ENCODE measurements around the gene TTBK2.

The TTBK2 gene

GRCh38 chr15:42727750-42728381 is 192.7 kb downstream of the TTBK2 start:
- DNase-seq (ENCODE audit: low read depth, low spot score), result no peak
- CTCF ChIA-PET, result interaction anchor here (2.9 kb wide), 1 partner anchor 199 kb away, joined by 12 read pairs; no protein-coding TSS in a partner anchor
- TF ChIP-seq CTCF (IDR thresholded peaks at IDR 0.05; ENCODE audit: insufficient read depth, low read length, missing control alignments), result no peak
- POLR2A ChIA-PET, result no interaction called here
- no peak overlapping the region for H3K4me3 ChIP-seq (ENCODE audit: low read depth, low read length)

DNA sequence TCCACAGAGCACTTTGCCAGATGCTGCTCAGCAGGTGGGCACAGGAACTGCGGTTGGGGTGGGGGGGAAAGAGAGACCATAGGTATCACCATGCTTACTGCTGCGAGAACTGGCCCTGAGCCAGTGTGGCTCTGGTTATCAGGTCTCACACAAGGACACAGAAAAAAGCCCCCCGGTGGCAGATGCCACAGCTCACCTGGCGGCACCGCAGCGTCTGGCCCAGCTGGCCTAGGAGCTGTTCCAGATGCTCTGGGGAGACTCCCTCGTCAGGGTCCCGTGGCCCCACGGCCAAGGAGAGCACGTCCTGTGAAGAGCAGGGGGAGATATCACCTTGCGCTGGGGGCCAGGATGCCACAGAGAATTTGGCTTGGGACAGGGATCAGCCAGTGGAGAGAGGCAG is 194.5 kb downstream of the TTBK2 start:
- DNase-seq (ENCODE audit: low read depth, low spot score), result no peak
- POLR2A ChIA-PET, result no interaction called here
- CTCF ChIA-PET, result interaction anchor here (1.0 to 2.9 kb wide), 2 partner anchors 9 to 200 kb away, joined by 5 to 12 read pairs; no protein-coding TSS in a partner anchor

DNA sequence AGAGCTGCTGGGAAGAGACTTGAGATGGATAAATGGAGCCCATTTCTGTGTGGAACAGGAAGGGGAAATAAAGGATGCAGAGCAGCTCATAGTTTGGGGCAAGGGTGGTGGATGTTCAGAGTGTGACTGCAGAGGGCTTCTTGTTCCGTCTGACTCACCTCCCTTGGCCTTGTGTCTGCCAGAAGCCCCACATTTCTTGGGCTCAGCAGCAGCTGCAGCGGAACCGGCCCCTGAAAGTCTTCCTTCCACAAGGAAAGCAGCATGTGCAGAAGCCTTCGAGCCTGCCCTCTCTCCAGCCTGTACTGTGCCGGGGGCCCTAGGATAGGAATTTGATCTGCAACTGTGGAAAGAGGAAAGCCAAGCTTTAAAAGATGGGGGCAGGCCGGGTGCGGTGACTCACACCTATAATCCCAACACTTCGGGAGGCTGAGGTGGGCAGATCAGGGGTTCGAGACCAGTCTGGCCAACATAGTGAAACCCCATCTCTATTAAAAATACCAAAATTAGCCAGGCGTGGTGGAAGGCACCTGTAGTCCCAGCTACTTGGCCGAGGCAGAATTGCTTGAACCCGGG is 195.2 kb downstream of the TTBK2 start:
- H3K4me3 ChIP-seq (ENCODE audit: low read depth, low read length), result no peak overlapping the region
- ChIA-PET POLR2A (no interaction called here), CTCF (interaction anchor here (1.0 to 2.9 kb wide), 3 partner anchors 9 to 201 kb away, joined by 3 to 12 read pairs (median 5); no protein-coding TSS in a partner anchor)
- no peak for DNase-seq (ENCODE audit: low read depth, low spot score)
- TF ChIP-seq CTCF (IDR thresholded peaks at IDR 0.05; ENCODE audit: insufficient read depth, low read length, missing control alignments), result no peak

More for the DNA sequence above, 194.5 kb downstream of the TTBK2 start:
- no peak overlapping the region for H3K4me3 ChIP-seq (ENCODE audit: low read depth, low read length)
- no peak for TF ChIP-seq CTCF (IDR thresholded peaks at IDR 0.05; ENCODE audit: insufficient read depth, low read length, missing control alignments)

- no peak for DNase-seq (ENCODE audit: low read depth, low spot score)
- TF ChIP-seq CTCF (IDR thresholded peaks at IDR 0.05; ENCODE audit: insufficient read depth, low read length, missing control alignments), result no peak
- ChIA-PET CTCF (interaction anchor here (1.1 kb wide), 1 partner anchor 202 kb away, joined by 3 read pairs; no protein-coding TSS in a partner anchor), POLR2A (no interaction called here)
- no peak overlapping the region for H3K4me3 ChIP-seq (ENCODE audit: low read depth, low read length)
Measured at GRCh38 chr15:42724276-42724675, 196.3 kb downstream of the TTBK2 start.

- no peak overlapping the region for H3K4me3 ChIP-seq (ENCODE audit: low read depth, low read length)
- DNase-seq (ENCODE audit: low read depth, low spot score), result no peak
- CTCF ChIA-PET, result interaction anchor here (0.7 to 1.8 kb wide), 6 partner anchors 9 to 203 kb away, joined by 3 to 9 read pairs (median 5); partner anchors contain the start of gene CDAN1
- POLR2A ChIA-PET, result no interaction called here
- no peak for TF ChIP-seq CTCF (IDR thresholded peaks at IDR 0.05; ENCODE audit: insufficient read depth, low read length, missing control alignments)
Measured at GRCh38 chr15:42723068-42723467, 197.5 kb downstream of the TTBK2 start.

- no peak for DNase-seq (ENCODE audit: low read depth, low spot score)
- CTCF ChIA-PET, result interaction anchor here (1.8 kb wide), 1 partner anchor 204 kb away, joined by 9 read pairs; no protein-coding TSS in a partner anchor
- no peak for TF ChIP-seq CTCF (IDR thresholded peaks at IDR 0.05; ENCODE audit: insufficient read depth, low read length, missing control alignments)
- POLR2A ChIA-PET, result no interaction called here
- H3K4me3 ChIP-seq (ENCODE audit: low read depth, low read length), result no peak overlapping the region
Measured at GRCh38 chr15:42721916-42722315, 198.7 kb downstream of the TTBK2 start.

Data from AG04449 (cell line).